CD4-positive, alpha-beta T cell treated with Interferon gamma for 1 hour (primary cell): Measurements from ENCODE around the gene MYO1D.
"Not testable (repeated sequence)": the region's sequence is repeated elsewhere in the genome, so short reads cannot be mapped to it uniquely, and the experiment has no call there.

ENCODE experiments used
- DNase-seq: peaks from one replicate; pipeline ENCODE4 v3.0.0-alpha.2; 2020

MYO1D gene

DNA sequence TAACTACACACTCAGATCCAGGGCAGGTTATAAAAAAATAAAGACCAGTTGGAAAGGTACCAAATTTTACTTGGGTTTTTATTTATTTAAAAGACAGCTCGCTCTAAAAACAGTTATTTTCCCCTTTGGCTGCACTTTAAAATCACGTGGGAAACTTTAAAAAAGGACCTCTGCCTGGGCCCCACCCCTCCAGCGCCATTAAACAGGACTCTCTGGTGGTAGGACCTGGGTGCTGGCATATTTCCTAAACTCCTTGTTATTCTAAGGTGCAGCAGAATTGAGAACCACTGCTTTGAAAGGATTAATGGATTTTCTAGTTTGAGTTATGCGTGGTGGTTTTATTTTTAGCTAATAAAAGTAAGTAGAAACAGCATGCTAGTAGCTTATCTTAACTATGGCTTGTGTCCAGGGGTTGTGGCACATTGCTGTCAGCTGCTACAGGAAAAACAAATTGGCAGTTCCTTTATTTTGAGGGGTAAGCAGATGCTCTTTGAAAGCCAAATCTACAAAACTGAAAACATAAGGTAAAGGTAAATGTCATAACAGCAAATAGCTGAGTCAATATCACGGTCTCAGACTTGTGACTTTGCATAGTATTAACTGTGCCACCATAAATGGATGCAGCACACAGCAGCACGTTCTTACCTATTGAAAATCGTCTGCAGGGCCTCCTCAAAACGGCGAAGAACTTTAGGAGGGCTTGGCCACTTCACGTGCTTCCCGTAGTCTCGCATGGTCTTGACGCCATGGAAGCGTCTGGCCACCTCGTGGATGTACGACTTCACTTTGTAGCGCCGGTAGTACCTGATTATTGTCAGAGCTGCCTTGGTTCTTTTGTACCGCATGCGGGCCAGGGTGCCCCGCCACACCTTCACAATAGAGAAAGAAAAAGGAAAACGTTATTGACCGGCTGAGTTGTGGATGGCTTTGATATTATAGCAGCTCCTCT, 218.2 kb downstream of the MYO1D start:
- DNase-seq, result no peak

DNA sequence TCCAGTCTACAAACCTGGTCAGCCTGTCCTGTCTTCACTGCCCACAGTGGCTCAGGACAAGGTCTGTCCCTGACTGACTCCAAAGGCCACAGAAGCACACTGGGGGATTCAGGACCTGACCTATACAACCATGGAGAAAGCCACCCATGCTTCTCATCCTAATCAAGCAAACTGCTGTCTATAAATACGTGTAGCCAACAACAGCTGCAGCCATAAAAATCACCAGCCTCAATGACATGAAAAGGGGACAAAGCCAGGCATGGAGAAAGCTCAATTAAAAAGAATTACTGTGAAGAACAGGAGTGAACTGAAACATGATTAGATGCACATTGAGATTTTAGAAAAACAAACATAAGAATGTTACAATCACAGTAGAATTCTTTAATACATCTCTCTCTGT, 220.0 kb downstream of the MYO1D start:
- DNase-seq, result no peak

DNA sequence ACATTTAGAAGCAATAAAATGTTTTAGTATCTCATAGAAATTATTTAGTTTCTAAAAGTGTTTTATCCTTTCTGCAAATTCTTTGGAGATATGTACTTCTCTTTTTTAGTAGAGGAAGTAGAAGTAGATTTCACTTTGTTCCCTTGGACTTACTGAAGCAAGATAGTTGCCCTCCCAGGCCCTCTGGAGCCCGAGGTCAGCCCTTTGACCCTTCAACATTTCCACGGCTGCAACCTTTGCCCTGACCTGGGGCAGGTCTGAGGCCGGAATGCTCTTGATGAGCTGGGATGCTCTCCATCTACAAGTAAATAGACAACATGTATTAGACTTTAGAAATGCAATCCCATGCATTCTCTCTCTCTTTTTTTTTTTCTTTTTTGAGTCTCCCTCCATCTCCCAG, 222.6 kb downstream of the MYO1D start:
- DNase-seq, result no peak

DNA sequence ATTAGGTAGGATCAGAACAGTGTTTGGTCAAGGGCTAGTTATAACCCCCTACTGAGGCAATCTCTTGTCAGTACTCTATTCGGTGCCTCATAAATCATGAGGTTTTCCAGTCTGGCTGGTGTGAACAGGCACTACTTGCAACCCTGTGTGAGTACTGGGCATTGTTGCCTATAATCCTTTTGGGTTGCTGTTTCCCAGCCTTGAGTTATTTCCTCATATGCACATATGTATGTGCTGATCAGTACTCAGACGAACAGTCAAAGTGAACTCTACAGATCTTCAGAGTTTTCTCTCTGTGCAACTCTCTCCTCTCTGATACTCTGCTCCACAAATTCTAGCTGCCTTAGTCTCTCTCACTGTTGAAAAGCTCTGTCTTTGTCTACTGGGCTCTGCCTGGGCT, 225.8 kb downstream of the MYO1D start:
- DNase-seq, result no peak

DNA sequence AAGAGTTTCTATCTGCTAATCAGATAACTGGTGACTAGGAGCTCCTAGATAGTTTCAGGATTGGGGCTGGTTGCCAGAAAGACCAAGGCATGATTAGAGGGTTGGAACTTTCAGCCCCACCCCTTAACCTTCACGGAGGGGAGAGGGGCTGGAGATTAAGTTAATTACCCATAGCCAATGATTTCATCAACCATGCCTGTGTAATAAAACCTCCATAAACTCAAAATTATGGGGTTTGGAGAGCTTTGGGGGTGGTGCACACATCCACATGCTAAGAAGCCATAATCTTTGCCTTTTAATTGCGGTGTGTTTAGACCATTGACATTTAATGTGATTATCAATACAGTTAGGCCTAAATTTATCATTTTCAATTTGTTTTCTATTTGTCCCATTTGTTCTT, 228.5 kb downstream of the MYO1D start:
- no peak for DNase-seq

DNA sequence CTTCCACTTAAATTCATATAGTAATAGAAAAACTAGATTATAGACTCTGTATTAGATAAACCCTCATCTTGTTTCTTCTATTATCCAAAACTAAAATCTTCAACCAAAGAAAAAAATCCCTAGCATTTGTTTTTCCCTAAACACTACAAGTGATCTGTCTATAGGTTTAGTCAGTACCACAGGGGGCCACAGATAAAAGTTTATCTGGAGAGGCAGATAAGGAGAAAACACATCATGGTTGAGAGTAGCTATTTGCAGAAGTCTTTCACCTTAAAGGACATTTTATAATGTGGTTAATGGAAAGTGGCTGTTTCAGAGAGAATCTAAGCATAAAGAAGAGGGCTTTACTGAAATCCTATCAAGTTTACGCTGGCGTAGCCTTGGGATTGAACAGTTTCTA, 230.0 kb downstream of the MYO1D start:
- DNase-seq, result no peak

DNA sequence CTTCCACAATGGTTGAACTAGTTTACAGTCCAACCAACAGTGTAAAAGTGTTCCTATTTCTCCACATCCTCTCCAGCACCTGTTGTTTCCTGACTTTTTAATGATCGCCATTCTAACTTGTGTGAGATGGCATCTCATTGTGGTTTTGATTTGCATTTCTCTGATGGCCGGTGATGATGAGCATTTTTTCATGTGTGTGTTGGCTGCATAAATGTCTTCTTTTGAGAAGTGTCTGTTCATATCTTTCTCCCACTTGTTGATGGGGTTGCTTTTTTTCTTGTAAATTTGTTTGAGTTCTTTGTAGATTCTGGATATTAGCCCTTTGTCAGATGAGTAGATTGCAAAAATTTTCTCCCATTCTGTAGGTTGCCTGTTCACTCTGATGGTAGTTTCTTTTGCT, 235.4 kb downstream of the MYO1D start:
- DNase-seq, result not testable (repeated sequence)

DNA sequence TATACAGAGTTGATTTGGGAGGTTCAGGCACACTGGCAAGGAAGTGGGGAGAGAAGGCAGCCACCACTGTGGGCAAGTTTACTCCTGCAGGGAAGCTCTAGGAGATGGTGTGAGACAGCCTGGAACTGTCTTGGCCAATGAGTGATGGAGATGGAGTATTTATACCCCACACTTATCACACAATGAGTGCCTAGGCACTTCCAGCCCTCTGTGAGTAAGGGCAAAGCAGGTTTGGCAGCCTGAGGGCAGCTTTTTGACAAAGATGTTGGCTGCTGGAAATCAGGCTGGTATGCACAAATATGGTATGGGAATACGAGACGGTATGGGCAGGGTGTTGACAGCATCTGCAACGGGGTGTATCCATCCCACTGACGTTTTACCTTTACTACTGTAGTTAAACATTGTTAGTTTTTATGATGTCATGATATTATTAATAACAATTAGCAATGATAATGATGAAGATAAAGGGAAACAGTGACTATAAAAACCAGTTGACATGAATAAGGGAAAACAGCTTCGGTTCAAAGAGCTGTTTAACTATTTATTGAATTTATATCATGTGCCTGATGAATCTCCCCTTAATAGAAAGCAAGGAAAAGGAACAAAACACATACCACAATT, 240.2 kb downstream of the MYO1D start:
- no peak for DNase-seq

DNA sequence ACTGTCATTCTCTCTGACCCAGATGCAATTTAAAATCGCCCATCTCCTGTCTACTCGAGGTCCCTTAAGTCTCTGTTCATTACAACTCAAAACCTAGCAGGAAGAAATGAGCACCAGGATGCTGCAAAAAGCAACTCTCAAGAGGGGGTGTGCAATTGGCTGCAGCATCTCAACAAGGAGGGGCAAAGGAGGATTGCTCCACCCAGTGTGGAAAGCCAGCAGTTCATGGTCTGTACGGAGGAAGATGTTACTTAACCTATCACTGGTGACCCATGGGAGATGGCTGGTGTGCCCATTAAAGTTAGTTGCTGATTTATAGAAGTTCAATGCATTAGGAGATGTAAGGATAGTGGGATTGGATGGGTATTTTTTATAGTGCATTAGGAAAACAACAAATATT, 242.8 kb downstream of the MYO1D start:
- DNase-seq, result no peak

DNA sequence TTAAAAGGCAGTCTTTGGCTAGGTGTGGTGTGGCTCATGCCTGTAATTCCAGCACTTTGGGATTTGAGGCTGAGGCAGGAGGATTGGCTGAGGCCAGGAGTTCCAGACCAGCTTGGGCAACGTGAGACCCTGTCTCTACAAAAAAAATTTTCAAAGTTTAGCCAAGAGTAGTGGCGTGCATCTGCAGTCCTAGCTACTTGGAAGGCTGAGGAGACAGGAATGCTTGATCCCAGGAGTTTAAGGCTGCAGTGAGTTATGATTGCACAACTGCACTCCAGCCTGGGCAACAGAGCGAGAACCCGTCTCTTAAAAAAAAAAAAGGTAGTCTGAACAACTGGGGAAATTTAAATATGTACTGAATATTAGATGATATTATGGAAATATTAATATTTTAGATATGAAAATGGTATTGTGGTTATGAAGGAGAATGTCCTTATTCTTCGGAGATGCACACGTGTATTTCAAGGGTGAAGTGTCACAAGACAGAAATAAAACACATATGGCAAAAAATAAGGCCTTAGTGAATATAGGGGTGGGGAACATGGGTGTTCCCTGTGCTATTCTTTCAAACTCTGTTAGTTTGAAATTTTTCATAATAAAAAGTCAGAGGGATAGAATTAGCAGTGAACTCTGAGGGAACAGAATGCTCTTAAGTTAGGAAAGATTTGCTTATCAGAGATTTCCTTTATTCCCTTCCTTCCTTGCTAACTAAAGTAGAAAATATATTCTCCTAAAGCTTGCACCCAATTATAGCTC, 245.4 kb downstream of the MYO1D start:
- no peak for DNase-seq

DNA sequence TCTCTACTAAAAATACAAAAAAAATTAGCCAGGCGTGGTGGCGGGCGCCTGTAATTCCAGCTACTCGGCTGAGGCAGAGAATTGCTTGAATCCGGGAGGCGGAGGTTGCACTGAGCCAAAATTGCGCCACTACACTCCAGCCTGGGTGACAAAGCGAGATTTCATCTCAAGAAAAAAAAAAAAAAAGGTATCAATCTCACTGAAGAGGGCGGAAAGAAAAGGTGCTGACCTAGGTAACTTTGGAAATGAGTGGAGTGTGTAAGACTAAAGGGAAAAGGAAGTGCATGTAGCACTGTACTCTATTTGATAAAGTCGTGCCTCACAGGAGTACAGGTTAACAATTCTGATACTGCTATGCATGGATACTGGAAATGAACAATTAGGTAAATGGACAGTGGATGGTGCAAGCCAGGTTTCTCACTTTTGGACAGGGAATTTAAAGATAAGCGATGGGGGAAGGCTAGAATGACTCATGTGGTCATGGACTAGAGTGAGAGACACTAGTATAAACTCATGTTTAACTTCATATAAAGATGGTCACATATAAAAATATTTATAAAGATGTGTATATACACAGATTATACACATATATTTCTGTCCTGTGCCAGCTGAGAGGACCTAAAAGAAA, 247.2 kb downstream of the MYO1D start:
- DNase-seq, result no peak

DNA sequence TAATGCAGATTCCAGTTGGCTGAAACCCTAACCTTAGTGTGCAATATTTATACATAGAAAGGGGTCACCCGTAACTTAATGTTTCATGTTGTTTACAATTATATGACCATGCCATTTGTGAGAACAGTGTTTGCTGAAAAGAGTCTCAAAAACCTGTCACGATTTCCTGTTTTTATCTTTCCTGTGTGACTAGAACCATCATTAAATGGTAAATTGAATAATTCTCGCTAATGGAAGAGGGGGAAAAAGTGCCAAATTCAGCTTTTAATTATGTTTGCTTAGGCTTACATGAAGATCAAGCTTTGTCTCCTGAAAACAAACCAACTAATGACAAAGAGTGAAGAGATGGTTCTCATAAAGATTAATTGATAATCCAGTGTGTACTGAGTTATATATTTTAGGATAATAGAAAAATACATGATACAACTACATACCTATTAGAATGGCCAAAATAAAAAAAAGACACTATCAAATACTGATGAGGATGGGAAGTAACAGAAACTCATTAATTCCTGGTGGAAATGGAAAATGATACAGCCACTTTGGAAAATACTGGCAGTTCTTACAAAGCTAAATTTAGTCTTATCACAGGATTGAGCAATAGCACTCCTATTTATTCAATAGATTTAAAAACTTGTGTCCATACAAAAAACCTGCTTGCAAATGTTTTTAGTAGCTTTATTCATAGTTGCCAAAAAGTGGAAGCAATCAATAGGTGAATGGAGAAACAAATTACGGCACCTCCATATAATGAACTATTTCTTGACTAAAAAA, 248.5 kb downstream of the MYO1D start:
- no peak for DNase-seq

DNA sequence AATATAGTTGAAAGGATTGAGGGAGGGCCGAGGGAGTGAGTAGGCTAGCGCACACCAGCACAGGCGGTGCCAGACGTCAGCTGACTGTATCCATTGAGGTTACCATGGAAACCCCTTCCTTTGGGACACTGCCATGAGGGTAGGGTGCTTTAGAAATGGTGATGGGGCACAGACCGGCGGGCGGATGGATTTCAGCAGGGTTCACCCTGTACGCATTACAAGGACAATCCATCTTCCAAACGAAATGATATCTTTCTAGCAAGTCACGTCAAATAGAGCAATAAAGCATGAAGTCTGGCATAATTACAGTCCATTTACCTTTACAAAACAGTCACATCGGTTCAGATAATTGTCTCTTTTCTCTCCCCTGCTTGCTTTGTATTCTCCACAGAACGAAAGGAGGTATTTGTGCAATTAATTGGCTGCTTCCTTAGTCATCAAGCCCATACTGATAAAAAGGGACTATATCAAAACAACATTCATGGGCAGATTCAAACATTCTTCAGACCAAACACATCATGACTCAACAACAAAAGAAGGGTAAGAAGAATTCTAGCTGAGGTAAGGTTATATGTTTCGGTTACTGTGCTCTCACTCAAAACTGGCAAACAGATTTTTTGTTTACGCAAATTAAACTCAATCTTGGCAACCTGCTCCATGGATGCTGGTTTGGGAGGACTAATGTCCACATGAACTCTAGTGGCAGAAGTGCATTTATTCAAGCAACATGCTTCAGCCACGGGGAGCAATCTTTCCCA, 249.5 kb downstream of the MYO1D start:
- DNase-seq, result no peak

DNA sequence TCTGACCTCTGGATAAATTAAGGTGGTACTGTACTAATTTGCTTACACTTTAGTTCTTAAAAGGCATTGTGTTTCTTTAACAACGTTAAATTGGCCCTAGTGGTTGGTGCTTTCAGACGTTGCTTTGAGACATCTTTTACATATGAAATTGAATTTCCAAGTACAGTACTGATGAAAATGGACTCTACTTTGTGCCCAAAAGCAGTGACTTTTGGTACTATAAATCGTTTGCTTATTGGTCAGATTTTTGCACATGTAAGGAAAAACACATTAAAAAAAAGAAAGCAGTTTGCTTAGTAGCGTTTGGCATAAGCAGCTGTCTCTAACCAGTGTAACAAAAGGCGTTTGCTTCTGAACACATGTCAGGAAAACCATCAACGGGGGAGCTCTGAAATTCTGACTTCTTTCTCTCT, 250.5 kb downstream of the MYO1D start:
- DNase-seq, result no peak

DNA sequence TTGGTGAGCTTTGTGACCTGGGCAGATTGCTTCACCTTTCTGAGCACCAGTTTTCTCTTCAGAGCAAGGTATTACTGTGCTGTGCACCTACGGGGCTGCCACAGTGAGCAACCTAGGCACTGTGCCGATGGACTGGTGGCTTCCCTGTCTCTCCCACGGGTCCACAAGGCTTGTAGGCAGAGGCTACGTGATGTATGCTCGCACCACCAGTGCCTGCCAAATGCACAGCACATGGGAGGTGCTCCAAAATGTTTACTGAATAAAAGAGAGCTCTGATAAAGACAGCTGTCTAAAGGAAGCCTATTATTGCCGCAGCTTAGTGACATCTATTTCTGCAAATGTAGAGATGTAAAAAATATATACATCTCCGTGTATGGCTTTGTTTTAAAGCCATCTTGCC, 251.0 kb downstream of the MYO1D start:
- no peak for DNase-seq

DNA sequence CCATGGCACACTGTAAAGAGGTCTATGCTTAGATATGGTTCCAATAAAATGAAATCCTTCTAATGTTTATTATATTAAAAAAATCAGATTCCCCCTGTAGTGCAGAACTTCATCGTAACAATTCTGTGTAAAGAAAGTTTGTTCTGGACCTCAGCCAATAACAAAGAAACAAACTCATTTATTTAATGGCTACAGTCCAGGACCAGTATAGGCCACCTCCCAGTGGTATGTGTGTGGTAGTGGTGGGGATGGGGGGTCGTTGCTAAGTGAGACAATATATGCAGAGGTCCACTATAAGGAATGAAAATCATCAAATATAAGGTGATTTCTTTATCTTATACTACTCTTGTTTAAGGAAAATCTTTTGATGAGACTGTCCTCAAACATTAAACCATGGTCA, 253.7 kb downstream of the MYO1D start:
- DNase-seq, result no peak

DNA sequence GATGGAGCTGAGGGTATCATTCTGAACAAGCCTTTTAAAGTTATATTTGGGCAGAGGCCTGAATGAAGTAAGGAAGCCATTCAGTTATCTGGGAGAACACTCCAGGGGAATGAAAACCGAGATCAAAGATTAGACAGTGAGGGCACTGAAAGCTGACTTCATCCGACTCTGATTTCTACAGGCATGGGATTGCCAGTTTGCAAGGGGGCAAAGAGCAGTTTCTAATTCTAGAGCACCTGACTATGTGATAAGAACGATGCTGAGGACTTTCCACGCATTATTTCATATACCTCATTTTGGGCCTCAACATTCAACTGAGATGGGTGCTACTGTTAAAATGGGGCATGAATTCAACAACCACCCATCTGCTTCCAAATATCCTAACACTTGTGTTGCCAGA, 254.4 kb downstream of the MYO1D start:
- no peak for DNase-seq

DNA sequence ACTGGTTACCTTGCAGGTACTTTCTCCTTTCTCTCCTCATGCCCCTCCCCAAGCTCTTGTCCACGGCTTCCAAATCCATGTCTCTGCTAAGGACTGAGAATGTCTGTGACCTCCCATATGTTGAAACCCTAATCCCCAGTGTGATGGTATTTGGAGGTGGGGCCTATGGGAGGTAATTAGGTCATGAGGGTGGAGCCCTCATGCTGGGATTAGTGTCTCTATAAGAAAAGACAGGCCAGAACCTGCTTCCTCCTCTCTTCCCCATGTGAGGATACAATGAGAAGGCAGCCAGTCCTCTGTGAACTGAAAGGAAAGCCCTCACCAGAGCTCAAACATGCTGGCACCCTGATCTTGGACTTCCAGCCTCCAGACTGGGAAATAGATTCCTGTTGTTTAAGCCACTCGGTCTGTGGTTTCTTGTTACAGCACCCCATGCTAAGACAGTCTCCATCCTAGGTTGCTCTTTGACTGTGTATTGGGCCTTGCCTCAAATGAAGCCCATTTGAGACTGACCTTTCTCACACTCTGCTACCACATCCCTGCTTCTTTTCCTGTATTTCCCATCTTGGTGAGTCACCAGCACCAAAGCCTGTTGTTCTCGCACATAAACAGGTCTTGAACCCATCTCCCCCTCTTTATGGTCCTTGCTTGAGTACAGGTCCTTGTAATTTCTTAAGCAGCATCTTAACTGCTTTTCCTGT, 255.2 kb downstream of the MYO1D start:
- DNase-seq, result no peak

DNA sequence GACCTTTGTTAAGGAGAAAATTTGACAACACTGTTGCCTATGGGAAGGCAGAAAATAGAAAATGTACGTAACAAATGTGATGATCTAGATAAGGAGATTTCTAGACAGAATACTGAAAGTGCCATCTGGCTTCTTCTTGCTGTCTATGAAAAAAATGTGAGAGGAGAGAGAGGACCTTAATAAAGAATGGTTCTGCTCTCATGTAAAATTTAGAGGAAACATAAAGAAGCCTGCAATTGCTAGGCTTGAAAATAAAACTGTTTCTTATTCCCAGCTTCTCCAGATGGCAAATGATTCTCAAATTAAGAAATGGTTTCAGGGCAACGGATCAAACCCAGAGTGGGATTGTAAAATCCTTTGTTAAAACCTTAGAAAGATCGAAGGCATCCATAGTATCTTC, 261.6 kb downstream of the MYO1D start:
- DNase-seq, result no peak

DNA sequence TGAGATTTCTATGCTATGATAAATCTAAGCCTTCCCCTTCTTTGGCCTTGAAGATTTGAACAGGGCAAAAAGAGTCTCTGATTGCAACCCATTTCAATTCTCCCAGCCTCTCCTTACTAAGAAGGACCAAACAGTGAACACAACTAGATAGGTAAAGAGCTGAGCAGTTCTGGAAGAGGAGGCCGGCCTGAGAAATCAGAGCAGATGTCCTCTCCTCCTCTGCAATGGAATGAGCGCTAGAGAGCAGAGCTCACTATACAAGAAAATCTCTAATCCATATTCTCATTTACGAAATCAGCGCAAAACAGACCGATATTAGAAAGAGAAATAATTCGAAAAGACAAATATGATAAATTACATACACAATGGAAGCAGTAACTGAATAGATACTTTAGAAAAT, 266.0 kb downstream of the MYO1D start:
- no peak for DNase-seq
